Gastrocnemius medialis (tissue), 4 donors: ENCODE results near the gene CRYAA.

Experiments used
- CTCF ChIP-seq, 5 experiments: fragments of 450-650 bp in 3 of 5; fragments of 200-600 bp in 2 of 5; sonication (generic) in 2 of 5; IDR thresholded peaks in 4 of 5; conservative IDR thresholded peaks in 1 of 5; 1 replicate in 4 of 5; 2 replicates in 1 of 5; pipeline ENCODE4 v1.5.1; 2016 to 2019; ENCODE audit warnings: antibody characterized with exemption in 5 of 5, mild to moderate bottlenecking in 3 of 5, moderate library complexity in 3 of 5
- POLR2A ChIP-seq, 2 donors: fragments of 450-650 bp; IDR thresholded peaks; one replicate each; pipeline ENCODE4 v1.6.1; 2017; ENCODE audit warnings: antibody characterized with exemption in 2 of 2, mild to moderate bottlenecking in 2 of 2, moderate library complexity in 2 of 2

DNA sequence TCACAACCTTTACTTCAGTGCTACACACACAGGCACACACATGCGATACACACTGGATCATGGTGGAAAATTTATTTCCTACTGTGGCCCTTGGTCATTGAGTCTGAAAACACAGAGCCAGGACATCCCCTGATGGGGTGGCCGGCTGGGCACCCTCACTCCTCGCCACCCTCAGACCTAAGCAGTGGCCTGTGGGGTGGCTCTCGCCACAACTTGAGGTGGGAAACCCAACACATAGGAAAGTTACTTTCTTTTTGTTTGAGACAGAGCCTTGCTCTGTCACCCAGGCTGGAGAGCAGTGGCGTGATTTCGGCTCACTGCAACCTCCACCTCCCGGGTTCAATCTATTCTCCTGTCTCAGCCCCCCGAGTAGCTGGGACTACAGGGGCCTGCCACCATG is 19.4 kb downstream of the CRYAA start:
- TF ChIP-seq POLR2A (IDR thresholded peaks at IDR 0.05) (no peak), CTCF (IDR thresholded peaks at IDR 0.05 in 4 of 5, conservative IDR thresholded peaks at IDR 0.05 in 1 of 5) (no peak)
